Smooth muscle cell (in vitro differentiated cells): ENCODE data around the gene ZMYND8. TPM values are rescaled to one million over a fixed set of nuclear protein-coding genes. Genes with fewer than 3 reads are reported as not detected.

Experiments used
- microRNA-seq: library from miRNA; unstranded; fragments of <30 nt; microRNA quantifications from one replicate; pipeline ENCODE4, GENCODE V29; 2016; ENCODE audit warnings: borderline number of aligned reads
- polyA plus RNA-seq: library from polyadenylated mRNA; unstranded; fragments of >200 nt; fragmentation: Nextera tagmentation; extraction: Ambion mirVana; gene quantifications from 2 replicates; pipeline ENCODE4 v1.2.1, GENCODE V29; 2016
- small RNA-seq: library from RNA; depleted of rRNA; stranded (forward); fragments of <200 nt; gene quantifications from one replicate; pipeline ENCODE3, GENCODE V24; 2014
- total RNA-seq: library from RNA; depleted of rRNA; stranded (reverse); fragments of >200 nt; gene quantifications from 2 replicates; pipeline ENCODE4 v1.2.3, GENCODE V29; 2014

The ZMYND8 gene
- total and polyA plus RNA-seq, 2 experiments from 2014 or later: 15.2 to 24.1 TPM

Small RNAs within 50 kb of the gene (microRNA-seq; reads per million reads assigned to microRNA genes)
- 1.8 reads per million for gene MIR3616

Small RNAs within 50 kb of the gene (small RNA-seq; reads per million reads assigned to genes)
- not detected for gene MIR3616

Other genes starting within 250 kb of the ZMYND8 start
- 25.9 and 28.4 TPM in 2 replicates for gene NCOA3, start 145.2 kb upstream of the ZMYND8 start, total RNA-seq
- gene NCOA3, start 145.2 kb upstream of the ZMYND8 start, polyA plus RNA-seq: 6.0 and 12.3 TPM in 2 replicates